Testis (tissue), 2 donors: ENCODE results near the gene AFAP1.

Experiments
- POLR2A ChIP-seq: fragments of 450-650 bp; IDR thresholded peaks from one replicate; pipeline ENCODE4 v1.6.1; 2017; ENCODE audit warnings: antibody characterized with exemption, mild to moderate bottlenecking, moderate library complexity
- TF ChIP-seq, protein P1 (sequence below), 3 experiments: fragments of 450-650 bp in 2 of 3; fragments of 200-600 bp in 1 of 3; sonication (generic) in 1 of 3; IDR thresholded peaks; one replicate each; pipeline ENCODE4 v1.5.1; 2016 to 2019; ENCODE audit warnings: antibody characterized with exemption in 3 of 3, mild to moderate bottlenecking in 2 of 3, moderate library complexity in 1 of 3

- TF ChIP-seq, protein P1, sequence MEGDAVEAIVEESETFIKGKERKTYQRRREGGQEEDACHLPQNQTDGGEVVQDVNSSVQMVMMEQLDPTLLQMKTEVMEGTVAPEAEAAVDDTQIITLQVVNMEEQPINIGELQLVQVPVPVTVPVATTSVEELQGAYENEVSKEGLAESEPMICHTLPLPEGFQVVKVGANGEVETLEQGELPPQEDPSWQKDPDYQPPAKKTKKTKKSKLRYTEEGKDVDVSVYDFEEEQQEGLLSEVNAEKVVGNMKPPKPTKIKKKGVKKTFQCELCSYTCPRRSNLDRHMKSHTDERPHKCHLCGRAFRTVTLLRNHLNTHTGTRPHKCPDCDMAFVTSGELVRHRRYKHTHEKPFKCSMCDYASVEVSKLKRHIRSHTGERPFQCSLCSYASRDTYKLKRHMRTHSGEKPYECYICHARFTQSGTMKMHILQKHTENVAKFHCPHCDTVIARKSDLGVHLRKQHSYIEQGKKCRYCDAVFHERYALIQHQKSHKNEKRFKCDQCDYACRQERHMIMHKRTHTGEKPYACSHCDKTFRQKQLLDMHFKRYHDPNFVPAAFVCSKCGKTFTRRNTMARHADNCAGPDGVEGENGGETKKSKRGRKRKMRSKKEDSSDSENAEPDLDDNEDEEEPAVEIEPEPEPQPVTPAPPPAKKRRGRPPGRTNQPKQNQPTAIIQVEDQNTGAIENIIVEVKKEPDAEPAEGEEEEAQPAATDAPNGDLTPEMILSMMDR (IDR thresholded peaks at IDR 0.05), result no peak
- no peak for TF ChIP-seq POLR2A
These were observed 229.5 kb downstream of the AFAP1 start for GRCh38 chr4:7710126-7710525.
